ENCODE measurements around the gene IGSF21.
A peak's percentile ranks its signal among the peaks of the same experiment; 100 is the strongest.

The IGSF21 gene

GRCh38 chr1:18145851-18146618, 38.4 kb downstream of the IGSF21 start:
- ChIA-PET CTCF (no interaction called here), POLR2A (ENCODE audit: low non-redundant PET) (no interaction called here)
- H3K27ac ChIP-seq: no peak overlapping the region
- TF ChIP-seq, protein P1, sequence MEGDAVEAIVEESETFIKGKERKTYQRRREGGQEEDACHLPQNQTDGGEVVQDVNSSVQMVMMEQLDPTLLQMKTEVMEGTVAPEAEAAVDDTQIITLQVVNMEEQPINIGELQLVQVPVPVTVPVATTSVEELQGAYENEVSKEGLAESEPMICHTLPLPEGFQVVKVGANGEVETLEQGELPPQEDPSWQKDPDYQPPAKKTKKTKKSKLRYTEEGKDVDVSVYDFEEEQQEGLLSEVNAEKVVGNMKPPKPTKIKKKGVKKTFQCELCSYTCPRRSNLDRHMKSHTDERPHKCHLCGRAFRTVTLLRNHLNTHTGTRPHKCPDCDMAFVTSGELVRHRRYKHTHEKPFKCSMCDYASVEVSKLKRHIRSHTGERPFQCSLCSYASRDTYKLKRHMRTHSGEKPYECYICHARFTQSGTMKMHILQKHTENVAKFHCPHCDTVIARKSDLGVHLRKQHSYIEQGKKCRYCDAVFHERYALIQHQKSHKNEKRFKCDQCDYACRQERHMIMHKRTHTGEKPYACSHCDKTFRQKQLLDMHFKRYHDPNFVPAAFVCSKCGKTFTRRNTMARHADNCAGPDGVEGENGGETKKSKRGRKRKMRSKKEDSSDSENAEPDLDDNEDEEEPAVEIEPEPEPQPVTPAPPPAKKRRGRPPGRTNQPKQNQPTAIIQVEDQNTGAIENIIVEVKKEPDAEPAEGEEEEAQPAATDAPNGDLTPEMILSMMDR (conservative IDR thresholded peaks at IDR 0.05; ENCODE audit: low read depth): no peak
- no peak for DNase-seq (ENCODE audit: low spot score)

DNA sequence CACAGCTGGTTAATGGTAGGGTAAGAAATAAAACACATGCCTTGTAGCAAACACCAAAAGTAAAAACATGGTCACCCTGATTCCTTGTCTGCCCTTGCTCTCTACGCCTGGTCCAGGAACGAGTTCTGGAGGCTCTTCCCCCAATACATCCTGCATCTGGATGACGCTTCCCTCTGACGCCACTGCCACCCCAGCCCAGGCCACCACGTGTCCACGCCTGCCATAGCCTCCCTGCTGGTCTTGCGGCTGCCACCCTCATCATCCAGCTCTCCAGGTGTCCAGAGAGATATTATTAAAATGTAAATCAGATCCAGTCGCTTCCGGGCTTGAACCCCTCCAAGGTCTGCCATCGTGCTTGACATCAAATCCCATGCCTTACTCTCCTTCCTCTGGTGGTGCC, 39.3 kb downstream of the IGSF21 start:
- CTCF ChIA-PET: no interaction called here
- POLR2A ChIA-PET (ENCODE audit: low non-redundant PET): no interaction called here
- H3K27ac ChIP-seq: no peak overlapping the region
- TF ChIP-seq, protein P1 (conservative IDR thresholded peaks at IDR 0.05; ENCODE audit: low read depth): no peak
- DNase-seq (ENCODE audit: low spot score): no peak

DNA sequence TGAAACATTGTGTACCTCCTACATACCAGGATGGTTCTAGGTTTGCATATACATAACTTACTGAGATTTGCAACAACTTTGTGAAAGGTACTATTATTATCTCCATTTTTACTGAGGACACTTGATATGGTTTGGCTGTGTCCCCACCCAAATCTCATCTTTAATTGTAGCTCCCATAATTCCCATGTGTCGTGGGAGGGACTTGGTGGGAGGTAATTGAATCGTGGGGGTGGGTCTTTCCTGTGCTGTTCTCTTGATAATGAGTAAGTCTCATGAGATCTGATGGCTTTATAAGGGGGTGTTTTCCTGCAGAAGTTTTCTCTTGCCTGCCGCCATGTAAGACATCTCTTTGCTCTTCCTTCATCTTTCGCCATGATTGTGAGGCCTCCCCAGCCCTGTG, 40.1 kb downstream of the IGSF21 start:
- no peak for DNase-seq (ENCODE audit: low spot score)
- TF ChIP-seq, protein P1 (conservative IDR thresholded peaks at IDR 0.05; ENCODE audit: low read depth): no peak
- CTCF ChIA-PET: no interaction called here
- H3K27ac ChIP-seq: no peak overlapping the region
- POLR2A ChIA-PET (ENCODE audit: low non-redundant PET): no interaction called here

DNA sequence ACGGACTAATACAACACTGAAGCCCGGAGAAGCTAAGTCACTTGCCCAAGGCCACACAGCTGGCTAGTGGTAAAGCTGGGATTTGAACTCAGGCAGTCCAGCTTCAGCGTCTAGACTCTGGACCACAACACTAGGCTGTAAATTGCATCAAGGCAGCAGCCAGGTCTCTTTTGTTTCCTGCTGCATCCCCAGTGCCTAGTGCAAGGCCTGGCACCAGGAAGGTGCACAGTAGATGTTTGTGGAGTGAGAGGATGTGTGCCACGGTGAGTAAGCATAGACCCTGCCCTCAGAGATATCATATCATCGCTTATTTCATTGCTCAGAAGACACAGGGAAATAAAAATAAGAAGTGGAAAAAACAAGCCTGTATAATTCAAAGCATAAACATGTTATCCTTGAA, 40.9 kb downstream of the IGSF21 start:
- TF ChIP-seq, protein P1 (conservative IDR thresholded peaks at IDR 0.05; ENCODE audit: low read depth): no peak
- ChIA-PET POLR2A (ENCODE audit: low non-redundant PET) (no interaction called here), CTCF (interaction anchor here (0.6 kb wide), 2 partner anchors 149 to 493 kb away, joined by 3 to 4 read pairs; no protein-coding TSS in a partner anchor)
- no peak for DNase-seq (ENCODE audit: low spot score)
- no peak overlapping the region for H3K27ac ChIP-seq

GRCh38 chr1:18149027-18149641, 41.5 kb downstream of the IGSF21 start:
- CTCF ChIA-PET: interaction anchor here (0.6 kb wide), 1 partner anchor 494 kb away, joined by 4 read pairs; no protein-coding TSS in a partner anchor
- H3K27ac ChIP-seq: no peak overlapping the region
- peak; percentile 15 for DNase-seq (ENCODE audit: low spot score)
- POLR2A ChIA-PET (ENCODE audit: low non-redundant PET): no interaction called here
- TF ChIP-seq, protein P1 (conservative IDR thresholded peaks at IDR 0.05; ENCODE audit: low read depth): no peak

- ChIA-PET POLR2A (ENCODE audit: low non-redundant PET) (no interaction called here), CTCF (no interaction called here)
- H3K27ac ChIP-seq: no peak overlapping the region
- no peak for DNase-seq (ENCODE audit: low spot score)
- TF ChIP-seq, protein P1 (conservative IDR thresholded peaks at IDR 0.05; ENCODE audit: low read depth): no peak
Observed at GRCh38 chr1:18151436-18152122, 44.0 kb downstream of the IGSF21 start.
